Hippocampal formation (tissue), 2 donors: ENCODE data around the gene PGPEP1.

ENCODE experiments used
- DNase-seq, 2 donors: peaks; one replicate each; lab custom pipeline; 2025; lab: John Stamatoyannopoulos, UW

Gene PGPEP1

GRCh38 chr19:18340190-18340989 lies at the start of gene PGPEP1:
Gene PGPEP1 (plus strand): TSS chr19:18340598. CDS start chr19:18340682, 84 bp downstream.
- DNase-seq, result peak; percentile 13 to 42

GRCh38 chr19:18291019-18291524 lies 49.3 kb upstream of the PGPEP1 start:
- DNase-seq, result no peak

GRCh38 chr19:18291590-18292461 lies 48.6 kb upstream of the PGPEP1 start:
- peak; percentile 55 to 74 for DNase-seq

- DNase-seq, result no peak
These were observed 48.0 kb upstream of the PGPEP1 start for GRCh38 chr19:18292462-18292809.

GRCh38 chr19:18292810-18293641 lies 47.4 kb upstream of the PGPEP1 start:
- DNase-seq, result peak; percentile 41 to 54

GRCh38 chr19:18293642-18294466 lies 46.5 kb upstream of the PGPEP1 start:
- no peak for DNase-seq

GRCh38 chr19:18294467-18294864 lies 45.9 kb upstream of the PGPEP1 start:
- DNase-seq, result peak in 1 of 2 donors; percentile 12

- no peak for DNase-seq
These were observed 45.4 kb upstream of the PGPEP1 start for GRCh38 chr19:18295034-18295451.

- DNase-seq, result no peak
These were observed 43.1 kb upstream of the PGPEP1 start for GRCh38 chr19:18297308-18297707.

- DNase-seq, result no peak
These were observed 41.8 kb upstream of the PGPEP1 start for GRCh38 chr19:18298601-18299000.

GRCh38 chr19:18299654-18300053 lies 40.7 kb upstream of the PGPEP1 start:
- DNase-seq, result no peak

- no peak for DNase-seq
These were observed 39.3 kb upstream of the PGPEP1 start for GRCh38 chr19:18300930-18301717.

- DNase-seq, result no peak
These were observed 38.7 kb upstream of the PGPEP1 start for GRCh38 chr19:18301718-18302111.

GRCh38 chr19:18304208-18304457 lies 36.3 kb upstream of the PGPEP1 start:
- no peak for DNase-seq

GRCh38 chr19:18304458-18305310 lies 35.7 kb upstream of the PGPEP1 start:
- peak; percentile 61 to 71 for DNase-seq

GRCh38 chr19:18306209-18306887 lies 34.0 kb upstream of the PGPEP1 start:
- no peak for DNase-seq

GRCh38 chr19:18306888-18307260 lies 33.5 kb upstream of the PGPEP1 start:
- peak in 1 of 2 donors; percentile 43 for DNase-seq

GRCh38 chr19:18307271-18307681 lies 33.1 kb upstream of the PGPEP1 start:
- DNase-seq, result no peak
